ENCODE measurements around the gene PKDCC. TPM values are rescaled to one million over a fixed set of nuclear protein-coding genes. Genes with fewer than 3 reads are reported as not detected.

The PKDCC gene
- total and polyA plus RNA-seq, 3 donors from 2014 or later: 86.0 to 122 (median 121) TPM

DNA sequence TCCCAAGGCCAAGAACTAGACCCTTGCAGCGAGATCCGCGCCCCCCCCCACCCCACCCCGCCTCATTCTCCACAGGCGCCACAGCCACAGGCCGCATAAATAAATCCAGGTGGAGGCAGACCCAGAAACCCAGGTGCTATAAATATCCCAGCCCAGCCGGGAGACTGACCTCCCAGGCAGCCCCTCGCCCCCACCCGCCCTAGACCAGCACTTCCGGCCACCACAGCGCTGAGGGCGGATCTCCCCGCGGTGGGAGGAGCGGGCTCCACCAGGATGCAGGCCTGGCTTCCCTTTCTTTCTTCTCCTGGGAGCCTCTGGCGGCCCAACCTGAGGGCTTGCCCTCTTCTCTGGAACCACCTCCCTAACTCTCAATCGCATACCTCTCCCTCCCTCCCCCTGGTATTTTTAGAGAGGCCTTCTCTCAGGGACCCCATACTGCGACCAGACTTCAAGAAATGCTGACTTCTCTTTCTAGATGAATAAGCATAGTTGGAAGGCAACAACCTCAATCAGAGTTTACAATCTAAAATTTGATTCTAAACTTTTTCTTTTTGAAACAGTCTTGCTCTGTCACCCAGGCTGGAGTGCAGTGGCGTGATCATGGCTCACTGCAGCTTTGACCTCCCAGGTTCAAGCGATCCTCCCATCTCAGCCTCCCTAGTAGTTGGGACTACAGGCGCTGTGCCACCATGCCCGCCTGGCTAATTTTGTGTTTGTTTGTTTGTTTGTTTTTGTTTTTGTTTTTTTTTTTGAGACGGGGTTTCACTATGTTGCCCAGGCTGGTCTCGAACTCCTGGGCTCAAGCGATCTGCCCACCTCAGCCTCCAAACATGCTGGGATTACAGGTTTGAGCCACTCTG lies 55.0 kb downstream of the PKDCC start:
- TF ChIP-seq POLR2A (IDR thresholded peaks at IDR 0.05): no peak
- TF ChIP-seq, protein P1, sequence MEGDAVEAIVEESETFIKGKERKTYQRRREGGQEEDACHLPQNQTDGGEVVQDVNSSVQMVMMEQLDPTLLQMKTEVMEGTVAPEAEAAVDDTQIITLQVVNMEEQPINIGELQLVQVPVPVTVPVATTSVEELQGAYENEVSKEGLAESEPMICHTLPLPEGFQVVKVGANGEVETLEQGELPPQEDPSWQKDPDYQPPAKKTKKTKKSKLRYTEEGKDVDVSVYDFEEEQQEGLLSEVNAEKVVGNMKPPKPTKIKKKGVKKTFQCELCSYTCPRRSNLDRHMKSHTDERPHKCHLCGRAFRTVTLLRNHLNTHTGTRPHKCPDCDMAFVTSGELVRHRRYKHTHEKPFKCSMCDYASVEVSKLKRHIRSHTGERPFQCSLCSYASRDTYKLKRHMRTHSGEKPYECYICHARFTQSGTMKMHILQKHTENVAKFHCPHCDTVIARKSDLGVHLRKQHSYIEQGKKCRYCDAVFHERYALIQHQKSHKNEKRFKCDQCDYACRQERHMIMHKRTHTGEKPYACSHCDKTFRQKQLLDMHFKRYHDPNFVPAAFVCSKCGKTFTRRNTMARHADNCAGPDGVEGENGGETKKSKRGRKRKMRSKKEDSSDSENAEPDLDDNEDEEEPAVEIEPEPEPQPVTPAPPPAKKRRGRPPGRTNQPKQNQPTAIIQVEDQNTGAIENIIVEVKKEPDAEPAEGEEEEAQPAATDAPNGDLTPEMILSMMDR (IDR thresholded peaks at IDR 0.05): no peak
- peak; percentile 54 for DNase-seq
- 31 to 55% methylated on average over 15 to 23 of the region's 25 CpGs for WGBS, 2 donors
- intact Hi-C loops (cut with DNase I; ENCODE audit: low total_unique reads): no loop called here
- Histone ChIP-seq H3K27ac (peak overlapping the region; percentile 57 to 84), H3K36me3 (ENCODE audit: low read depth, missing control alignments) (no peaks in the 10 kb centered on the region), H3K4me3 (peak overlapping the region; percentile 56 to 62), H3K4me1 (peaks cover 22% of the 10 kb centered on the region), H3K9me3 (no peaks in the 10 kb centered on the region), H3K27me3 (no peaks in the 10 kb centered on the region)

DNA sequence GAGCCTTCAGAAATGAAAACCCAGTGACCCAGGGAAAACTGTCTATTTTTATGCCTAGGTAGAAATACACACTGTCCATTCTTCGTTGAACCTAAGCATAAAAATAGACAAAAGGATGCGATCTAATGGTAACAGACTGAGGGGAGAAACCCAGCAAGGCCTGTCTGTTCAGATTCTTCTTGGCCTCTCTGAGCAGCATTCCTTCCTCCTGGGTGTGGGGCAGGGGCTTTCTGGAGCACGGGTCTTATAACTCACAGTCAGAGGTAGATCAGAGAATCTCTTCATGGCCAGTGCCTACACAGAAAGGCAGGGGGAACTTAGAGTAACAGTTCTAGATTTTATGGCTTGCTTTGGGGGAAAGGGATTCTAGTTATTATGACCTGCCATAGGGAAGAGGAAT lies 56.0 kb downstream of the PKDCC start:
- Histone ChIP-seq H3K4me3 (no peak overlapping the region), H3K4me1 (peaks cover 17% of the 10 kb centered on the region), H3K9me3 (no peaks in the 10 kb centered on the region), H3K27me3 (no peaks in the 10 kb centered on the region), H3K36me3 (ENCODE audit: low read depth, missing control alignments) (no peaks in the 10 kb centered on the region), H3K27ac (no peak overlapping the region)
- 62 to 65% methylated on average over 3 of the region's 3 CpGs for WGBS, 2 donors
- no peak for DNase-seq
- intact Hi-C loops (cut with DNase I; ENCODE audit: low total_unique reads): no loop called here
- TF ChIP-seq POLR2A (IDR thresholded peaks at IDR 0.05): no peak
- TF ChIP-seq, protein P1 (IDR thresholded peaks at IDR 0.05): no peak

DNA sequence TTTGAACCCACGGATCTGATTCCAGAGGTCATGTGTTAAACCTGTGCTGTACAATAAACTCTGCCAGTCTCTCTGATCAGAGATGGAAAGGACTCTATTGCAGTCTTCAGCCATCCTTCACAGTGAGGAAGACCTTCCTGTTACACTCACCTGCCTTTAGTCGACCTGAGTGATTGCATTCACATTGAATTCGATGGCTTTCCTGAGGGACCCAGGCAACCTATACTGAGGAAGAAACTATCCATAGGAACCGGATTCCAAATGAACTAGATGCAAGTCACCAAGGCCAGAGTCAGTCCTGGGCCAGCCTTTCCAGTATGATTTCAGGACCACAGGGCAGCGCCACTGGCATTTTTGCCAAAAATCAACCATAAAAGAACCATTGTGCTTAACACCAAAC lies 56.8 kb downstream of the PKDCC start:
- DNase-seq: no peak
- intact Hi-C loops (cut with DNase I; ENCODE audit: low total_unique reads): no loop called here
- WGBS, 2 donors: 85 to 90% methylated on average over 5 of the region's 5 CpGs
- H3K9me3 ChIP-seq: no peaks in the 10 kb centered on the region
- no peak overlapping the region for H3K27ac ChIP-seq
- peaks cover 15% of the 10 kb centered on the region for H3K4me1 ChIP-seq
- TF ChIP-seq, protein P1 (IDR thresholded peaks at IDR 0.05): no peak
- TF ChIP-seq POLR2A (IDR thresholded peaks at IDR 0.05): no peak
- H3K4me3 ChIP-seq: no peak overlapping the region
- H3K27me3 ChIP-seq: no peaks in the 10 kb centered on the region
- no peaks in the 10 kb centered on the region for H3K36me3 ChIP-seq (ENCODE audit: low read depth, missing control alignments)

DNA sequence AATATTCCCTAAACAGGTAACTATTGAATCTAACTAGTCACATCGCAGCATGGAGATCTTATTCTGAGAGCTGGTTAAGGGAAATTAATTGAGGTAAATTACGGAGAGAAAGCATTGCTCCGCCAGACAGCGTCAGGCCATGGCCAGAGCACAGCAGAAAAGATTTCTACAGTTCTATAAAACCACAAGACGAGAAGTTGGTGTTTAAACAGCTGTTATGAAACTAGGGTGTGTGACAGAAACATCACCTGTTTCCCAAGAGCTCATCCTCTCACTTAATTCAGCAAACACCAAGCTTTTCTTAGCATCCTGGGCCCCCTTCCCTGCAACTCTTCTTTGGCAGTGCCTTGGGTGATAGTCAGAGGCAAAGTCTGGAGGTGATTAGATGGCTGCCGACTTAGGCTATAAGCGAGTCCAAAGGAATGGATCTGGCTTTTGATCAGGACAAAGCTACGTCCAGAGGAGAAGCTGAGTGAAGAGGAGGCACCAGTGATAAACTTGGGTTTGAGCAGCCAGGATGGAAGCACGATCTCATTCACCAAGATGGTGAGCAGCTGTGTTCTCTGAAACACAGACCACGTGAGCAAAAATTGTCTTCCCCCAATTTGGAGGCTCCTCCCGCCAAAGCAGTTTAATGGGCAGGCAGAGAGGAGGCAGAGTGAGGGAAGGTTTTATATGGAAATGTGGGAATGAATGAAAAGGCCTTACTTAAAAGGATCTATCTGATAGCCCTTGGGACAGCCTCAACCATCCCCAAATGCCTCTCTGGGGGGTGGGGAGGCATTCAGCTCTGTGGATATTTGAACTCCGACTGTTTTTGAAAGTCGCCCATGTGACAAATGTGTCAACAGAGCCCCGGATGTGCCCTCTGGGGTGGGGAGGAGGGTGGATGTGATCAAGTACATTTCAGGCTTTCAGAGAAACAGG lies 57.8 kb downstream of the PKDCC start:
- Histone ChIP-seq H3K4me3 (no peak overlapping the region), H3K27ac (no peak overlapping the region), H3K27me3 (no peaks in the 10 kb centered on the region), H3K9me3 (no peaks in the 10 kb centered on the region), H3K36me3 (ENCODE audit: low read depth, missing control alignments) (no peaks in the 10 kb centered on the region), H3K4me1 (peaks cover 18% of the 10 kb centered on the region)
- TF ChIP-seq POLR2A (IDR thresholded peaks at IDR 0.05): no peak
- TF ChIP-seq, protein P1 (IDR thresholded peaks at IDR 0.05): no peak
- intact Hi-C loops (cut with DNase I; ENCODE audit: low total_unique reads): no loop called here
- WGBS, 2 donors: 83 to 86% methylated on average over 14 of the region's 14 CpGs
- no peak for DNase-seq

Measured in testis (tissue), 3 donors.